H1 (cell line): Measurements from ENCODE around the gene MYO9B. TPM values are rescaled to one million over a fixed set of nuclear protein-coding genes. Genes with fewer than 3 reads are reported as not detected.

Experiments
- CTCF ChIA-PET: fragments of 300-600 bp; sonication (Branson Sonifier 250); formaldehyde crosslinking; loops from one replicate; lab custom pipeline; 2021; ENCODE audit not compliant: partially characterized antibody; lab: Charles Lee
- POLR2A ChIA-PET: fragments of 300-600 bp; sonication (Branson Sonifier 250); formaldehyde crosslinking; loops from one replicate; lab custom pipeline; 2021; ENCODE audit warnings: inconsistent platforms; ENCODE audit not compliant: partially characterized antibody; lab: Charles Lee
- DNase-seq, 2 experiments: peaks; one replicate each; pipeline versions ENCODE4 v3.0.0 to v3.0.0-alpha.2; 2010 to 2022; ENCODE audit warnings: low spot score in 2 of 2, low read depth in 1 of 2, mixed read lengths in 1 of 2
- FAIRE-seq: peaks from 2 replicates; lab custom pipeline; 2011; peaks lifted over from hg19 to GRCh38; lab: Jason Lieb, UNC
- H2AFZ ChIP-seq: 2 replicates; pipeline ENCODE4 v1.8.1; 2012; ENCODE audit warnings: low read length, inconsistent platforms
- H2AK5ac ChIP-seq: 2 replicates; pipeline ENCODE4 v1.6.1; 2013; ENCODE audit warnings: low read depth, low read length
- H2BK120ac ChIP-seq: replicated peaks from 2 replicates; pipeline ENCODE3; 2013; ENCODE audit warnings: low read depth, low read length, inconsistent platforms
- H2BK12ac ChIP-seq: 2 replicates; pipeline ENCODE4 v1.6.1; 2013; ENCODE audit warnings: low read depth, low read length
- H2BK15ac ChIP-seq: 2 replicates; pipeline ENCODE4 v1.6.1; 2013; ENCODE audit warnings: low read length
- H2BK20ac ChIP-seq: 2 replicates; pipeline ENCODE4 v1.6.1; 2013; ENCODE audit warnings: low read length
- H2BK5ac ChIP-seq: 2 replicates; pipeline ENCODE4 v1.6.1; 2013; ENCODE audit warnings: low read depth, low read length
- H3K14ac ChIP-seq: 2 replicates; pipeline ENCODE4 v1.6.1; 2013; ENCODE audit warnings: inconsistent platforms; ENCODE audit not compliant: insufficient read length
- H3K18ac ChIP-seq: 2 replicates; pipeline ENCODE4 v1.6.1; 2013; ENCODE audit warnings: low read length; ENCODE audit errors: extremely low read depth
- H3K23ac ChIP-seq: 2 replicates; pipeline ENCODE4 v1.6.1; 2013; ENCODE audit warnings: inconsistent platforms; ENCODE audit not compliant: insufficient read length
- H3K23me2 ChIP-seq: 2 replicates; pipeline ENCODE4 v1.6.1; 2013; ENCODE audit warnings: low read depth, low read length
- H3K27ac ChIP-seq: 2 replicates; pipeline ENCODE4 v1.6.1; 2011; ENCODE audit warnings: low read depth, low read length, inconsistent platforms
- H3K27me3 ChIP-seq, 4 experiments: replicated peaks in 1 of 4; 1 replicate in 1 of 4; 2 replicates in 3 of 4; pipeline versions ENCODE4 v1.6.1 to v1.8.1; 2011 to 2013; ENCODE audit warnings: low read length in 3 of 4, mild to moderate bottlenecking in 3 of 4, inconsistent platforms in 2 of 4, mixed read lengths in 2 of 4, moderate library complexity in 1 of 4; ENCODE audit not compliant: control insufficient read depth in 3 of 4, insufficient read depth in 3 of 4; ENCODE audit errors: extremely low read depth in 1 of 4
- H3K36me3 ChIP-seq, 4 experiments: 2 replicates each; pipeline versions ENCODE4 v1.6.1 to v1.8.1; 2011 to 2013; ENCODE audit warnings: mild to moderate bottlenecking in 4 of 4, low read length in 3 of 4, moderate library complexity in 2 of 4, control low read depth in 1 of 4, inconsistent platforms in 1 of 4; ENCODE audit not compliant: insufficient read depth in 4 of 4, control insufficient read depth in 2 of 4
- H3K4ac ChIP-seq: replicated peaks from 2 replicates; pipeline ENCODE3; 2013; ENCODE audit warnings: low read length, low read depth, mixed read lengths, inconsistent platforms; ENCODE audit not compliant: insufficient read length
- H3K4me1 ChIP-seq, 4 experiments: replicated peaks in 1 of 4; 1 replicate in 1 of 4; 2 replicates in 3 of 4; pipeline versions ENCODE4 v1.6.1 to v1.8.1; 2011 to 2013; ENCODE audit warnings: low read length in 3 of 4, inconsistent platforms in 2 of 4, mixed read lengths in 1 of 4; ENCODE audit not compliant: insufficient read depth in 4 of 4, control insufficient read depth in 3 of 4
- H3K4me2 ChIP-seq, 2 experiments: 2 replicates each; pipeline versions ENCODE4 v1.6.1 to v1.8.1; 2011 to 2013; ENCODE audit warnings: low read depth in 2 of 2, low read length in 2 of 2, control low read depth in 1 of 2, inconsistent platforms in 1 of 2, mild to moderate bottlenecking in 1 of 2; ENCODE audit not compliant: insufficient read depth in 1 of 2
- H3K4me3 ChIP-seq, 4 experiments: fragments of 200-600, 300-600 bp in 1 of 4; sonication (generic), shearing (Covaris generic), sonication (Bioruptor Twin) in 1 of 4; 2 replicates each; pipeline versions ENCODE4 v1.5.1 to v1.8.1; 2011 to 2016; ENCODE audit warnings: low read length in 4 of 4, low read depth in 3 of 4, control low read depth in 2 of 4, inconsistent platforms in 2 of 4, mild to moderate bottlenecking in 2 of 4, mixed read lengths in 1 of 4, moderate library complexity in 1 of 4; ENCODE audit not compliant: insufficient read depth in 2 of 4; ENCODE audit errors: extremely low read depth in 1 of 4
- H3K56ac ChIP-seq: replicated peaks from 2 replicates; pipeline ENCODE3; 2013; ENCODE audit warnings: low read depth, mild to moderate bottlenecking, mixed read lengths, low read length, inconsistent platforms; ENCODE audit not compliant: insufficient read length
- H3K79me1 ChIP-seq: 2 replicates; pipeline ENCODE4 v1.6.1; 2013; ENCODE audit warnings: low read depth, low read length, control low read depth
- H3K79me2 ChIP-seq, 2 experiments: 2 replicates each; pipeline versions ENCODE4 v1.6.1 to v1.8.1; 2012 to 2013; ENCODE audit warnings: low read length in 2 of 2, mild to moderate bottlenecking in 2 of 2, inconsistent platforms in 1 of 2; ENCODE audit not compliant: insufficient read depth in 2 of 2, control insufficient read depth in 1 of 2
- H3K9ac ChIP-seq, 4 experiments: replicated peaks in 1 of 4; 1 replicate in 1 of 4; 2 replicates in 3 of 4; pipeline versions ENCODE4 v1.6.1 to v1.8.1; 2011 to 2013; ENCODE audit warnings: low read depth in 3 of 4, low read length in 3 of 4, control low read depth in 2 of 4, mild to moderate bottlenecking in 2 of 4, moderate library complexity in 2 of 4, inconsistent platforms in 1 of 4; ENCODE audit errors: extremely low read depth in 1 of 4
- H3K9me3 ChIP-seq, 2 experiments: 2 replicates each; pipeline versions ENCODE4 v1.6.1 to v1.8.1; 2012 to 2013; ENCODE audit warnings: mild to moderate bottlenecking in 2 of 2, moderate library complexity in 2 of 2, control low read depth in 1 of 2, inconsistent platforms in 1 of 2, low read depth in 1 of 2, low read length in 1 of 2, mixed read lengths in 1 of 2; ENCODE audit not compliant: insufficient read depth in 2 of 2
- H4K20me1 ChIP-seq, 2 experiments: replicated peaks in 1 of 2; 2 replicates each; pipeline versions ENCODE3 to v1.8.1; 2011 to 2013; ENCODE audit warnings: inconsistent platforms in 2 of 2, low read length in 2 of 2, mild to moderate bottlenecking in 1 of 2; ENCODE audit not compliant: insufficient read depth in 2 of 2, control insufficient read depth in 1 of 2
- H4K5ac ChIP-seq: 2 replicates; pipeline ENCODE4 v1.6.1; 2013; ENCODE audit warnings: low read length, low read depth, mixed read lengths, inconsistent platforms; ENCODE audit not compliant: insufficient read length
- H4K8ac ChIP-seq: 2 replicates; pipeline ENCODE4 v1.8.0; 2013; ENCODE audit warnings: mild to moderate bottlenecking, moderate library complexity, low read length, inconsistent platforms; ENCODE audit not compliant: insufficient read depth; ENCODE audit errors: extremely low read depth
- H4K91ac ChIP-seq: replicated peaks from 2 replicates; pipeline ENCODE3; 2013; ENCODE audit warnings: low read length, mixed read lengths, inconsistent platforms; ENCODE audit not compliant: insufficient read length
- ASH2L ChIP-seq: fragments of 200-600, 300-600 bp; sonication (generic); IDR thresholded peaks from one replicate; pipeline ENCODE4 v1.7.1; 2017; ENCODE audit warnings: low read length
- CBX5 ChIP-seq: fragments of 300-800, 300-1000 bp; sonication (generic); IDR thresholded peaks from 2 replicates; pipeline ENCODE4 v1.7.1; 2016; ENCODE audit warnings: antibody characterized with exemption, low read length, low read depth
- GTF2F1 ChIP-seq: IDR thresholded peaks from 2 replicates; pipeline ENCODE4 v1.6.1; 2012; ENCODE audit warnings: low read depth, low read length, improper control_type of control experiment, borderline replicate concordance
- HDAC6 ChIP-seq: IDR thresholded peaks from one replicate; pipeline ENCODE4 v1.7.1; 2012; ENCODE audit warnings: low read depth, mild to moderate bottlenecking, inconsistent platforms, low read length, moderate library complexity
- JUN ChIP-seq: IDR thresholded peaks from 2 replicates; pipeline ENCODE4 v1.6.1; 2011; ENCODE audit warnings: low read depth, mild to moderate bottlenecking, improper control_type of control experiment, low read length
- KDM5A ChIP-seq: fragments of 200-600 bp; IDR thresholded peaks from 2 replicates; pipeline ENCODE4 v1.7.1; 2012; ENCODE audit warnings: mild to moderate bottlenecking, low read length, inconsistent platforms, mixed read lengths
- POU5F1 ChIP-seq: IDR thresholded peaks from 2 replicates; pipeline ENCODE4 v1.6.1; 2011; ENCODE audit warnings: low read depth, mild to moderate bottlenecking, low read length, moderate library complexity
- SIX5 ChIP-seq: IDR thresholded peaks from 2 replicates; pipeline ENCODE4 v1.6.1; 2011; ENCODE audit warnings: mild to moderate bottlenecking, low read depth, low read length
- SRF ChIP-seq: IDR thresholded peaks from 2 replicates; pipeline ENCODE4 v1.6.1; 2011; ENCODE audit warnings: mild to moderate bottlenecking, low read depth, low read length, moderate library complexity
- WGBS, 2 experiments: shearing (Covaris generic) in 1 of 2; methylation state at CpG; one replicate each; pipeline versions ENCODE4 v1.1.6 to v1.1.7; 2013 to 2015; ENCODE audit warnings: low lambda C conversion rate in 2 of 2, mixed read lengths in 2 of 2, inconsistent platforms in 1 of 2, low coverage in 1 of 2, missing lambda C conversion rate in 1 of 2; ENCODE audit not compliant: insufficient replicate concordance in 2 of 2, insufficient coverage in 1 of 2, insufficient read length in 1 of 2; ENCODE audit errors: extremely low coverage in 1 of 2, missing lambda C conversion rate in 1 of 2; 5-methylcytosine and 5-hydroxymethylcytosine counted together
- polyA plus RNA-seq, 7 experiments: library from polyadenylated mRNA; depleted of rRNA in 3 of 7; stranded (reverse) in 5 of 7; unstranded in 2 of 7; fragments of >200 nt in 5 of 7; fragments of 200-250 nt in 2 of 7; gene quantifications; 1 replicate in 5 of 7; 2 replicates in 1 of 7; 4 replicates in 1 of 7; pipeline versions ENCODE4 v1.2.1 to v1.2.3, GENCODE V29; 2011 to 2013; ENCODE audit warnings: missing spikeins in 2 of 7, mixed read lengths in 2 of 7
- total RNA-seq: library from RNA; stranded (reverse); fragmentation: NEBNext Ultra II Directional; extraction: Animal tissue kit (Norgen Biotek cat#: 25700); gene quantifications from 2 replicates; pipeline ENCODE4 v1.2.1, GENCODE V29; 2021

The MYO9B gene
- total and polyA plus RNA-seq, 2 of the 8 experiments (the other 6 are each of a cell fraction or from before 2014, with no cell fraction given), result 27.6 to 77.1 TPM

DNA sequence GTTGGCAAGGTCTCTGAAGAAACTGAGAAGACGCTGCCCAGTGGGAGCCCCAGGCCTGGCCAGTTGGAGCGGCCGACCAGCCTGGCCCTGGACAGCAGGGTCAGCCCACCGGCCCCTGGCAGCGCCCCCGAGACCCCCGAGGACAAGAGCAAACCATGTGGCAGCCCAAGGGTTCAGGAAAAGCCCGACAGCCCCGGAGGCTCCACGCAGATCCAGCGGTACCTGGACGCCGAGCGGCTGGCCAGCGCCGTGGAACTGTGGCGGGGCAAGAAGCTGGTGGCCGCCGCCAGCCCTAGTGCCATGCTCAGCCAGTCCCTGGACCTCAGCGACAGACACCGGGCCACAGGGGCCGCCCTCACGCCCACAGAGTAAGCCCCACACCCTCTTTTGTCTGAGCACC is 119.5 kb downstream of the MYO9B start:
- 96% methylated on average over 23 of the region's 23 CpGs; no CpG with 5 or more reads in 1 of the 2 experiments for WGBS, 2 experiments
- no peak for TF ChIP-seq JUN
- TF ChIP-seq POU5F1, result no peak
- no peak for TF ChIP-seq CBX5
- no peak for TF ChIP-seq HDAC6
- no peak for TF ChIP-seq SIX5
- TF ChIP-seq KDM5A, result no peak
- no peak for TF ChIP-seq GTF2F1
- TF ChIP-seq ASH2L, result no peak
- no peak for TF ChIP-seq SRF
- no peaks in the 10 kb centered on the region for H3K27me3 ChIP-seq
- no peak overlapping the region for H3K9ac ChIP-seq
- peaks cover 2% of the 10 kb centered on the region; the same call in 1 of the 2 replicates for H3K23me2 ChIP-seq
- no peak overlapping the region for H2BK5ac ChIP-seq
- H3K4ac ChIP-seq, result no peak overlapping the region
- no peak overlapping the region for H3K4me2 ChIP-seq
- H2BK15ac ChIP-seq, result no peak overlapping the region
- H2BK12ac ChIP-seq, result no peak overlapping the region
- no peaks in the 10 kb centered on the region; a peak in 2 of 7 replicates for H3K4me1 ChIP-seq
- peaks cover 3 to 5% of the 10 kb centered on the region in 2 experiments for H4K20me1 ChIP-seq
- H3K18ac ChIP-seq, result no peak overlapping the region
- no peak overlapping the region for H4K8ac ChIP-seq
- no peak overlapping the region for H2AK5ac ChIP-seq
- ChIA-PET CTCF (no interaction called here), POLR2A (interaction anchor here (1.5 kb wide), 1 partner anchor 14 kb away, joined by 5 read pairs; no protein-coding TSS in a partner anchor)
- H2AFZ ChIP-seq, result no peak overlapping the region
- H3K56ac ChIP-seq, result no peak overlapping the region
- H2BK120ac ChIP-seq, result no peak overlapping the region
- H3K9me3 ChIP-seq, result no peaks in the 10 kb centered on the region
- no peak overlapping the region for H3K14ac ChIP-seq
- DNase-seq (no peak), FAIRE-seq (no peak)
- H2BK20ac ChIP-seq, result no peak overlapping the region
- no peak overlapping the region for H4K5ac ChIP-seq
- H3K36me3 ChIP-seq, result peaks cover 13 to 36% (median 20%) of the 10 kb centered on the region in 4 experiments
- H3K23ac ChIP-seq, result no peak overlapping the region
- no peak overlapping the region for H3K27ac ChIP-seq
- no peak overlapping the region for H3K4me3 ChIP-seq
- H3K79me1 ChIP-seq, result no peaks in the 10 kb centered on the region
- no peak overlapping the region for H4K91ac ChIP-seq
- no peaks in the 10 kb centered on the region for H3K79me2 ChIP-seq
